Measurements from ENCODE around the gene GLUL. TPM values are rescaled to one million over a fixed set of nuclear protein-coding genes. Genes with fewer than 3 reads are reported as not detected.

GLUL gene
- total RNA-seq, 1 experiment from 2014 or later: 221 TPM

GRCh38 chr1:182406012-182406411 is 14.4 kb upstream of the GLUL start:
- no peaks in the 10 kb centered on the region for H3K27me3 ChIP-seq
- no peaks in the 10 kb centered on the region for H3K9me3 ChIP-seq (replicated peaks)
- no peak overlapping the region for H3K4me3 ChIP-seq
- no peak overlapping the region for H3K27ac ChIP-seq
- DNase-seq: no peak
- no peaks in the 10 kb centered on the region for H3K36me3 ChIP-seq
- no peaks in the 10 kb centered on the region for H3K4me1 ChIP-seq

GRCh38 chr1:182405578-182405977 is 14.0 kb upstream of the GLUL start:
- no peak overlapping the region for H3K4me3 ChIP-seq
- no peak overlapping the region for H3K27ac ChIP-seq
- no peaks in the 10 kb centered on the region for H3K27me3 ChIP-seq
- DNase-seq: no peak
- H3K36me3 ChIP-seq: no peaks in the 10 kb centered on the region
- no peaks in the 10 kb centered on the region for H3K9me3 ChIP-seq (replicated peaks)
- H3K4me1 ChIP-seq: no peaks in the 10 kb centered on the region

DNA sequence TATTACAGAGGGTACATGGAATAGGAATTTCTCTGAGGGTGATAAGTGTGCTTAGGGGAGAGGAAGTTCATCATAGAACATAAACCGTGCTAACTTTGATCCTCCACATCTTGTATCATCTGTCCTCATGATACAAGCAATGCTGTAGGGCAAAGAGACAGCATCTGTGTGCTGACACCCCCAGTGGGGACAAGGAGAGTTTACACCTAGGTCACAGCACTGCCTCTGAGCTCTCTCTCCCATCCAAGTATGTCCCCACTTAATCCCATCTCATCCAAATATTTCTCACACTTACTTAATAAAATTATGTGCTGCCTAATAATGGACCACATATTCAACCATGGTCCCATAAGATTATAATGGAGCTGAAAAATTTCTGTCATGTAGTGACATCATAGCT is 13.2 kb upstream of the GLUL start:
- Histone ChIP-seq H3K4me3 (no peak overlapping the region), H3K27ac (no peak overlapping the region), H3K27me3 (no peaks in the 10 kb centered on the region), H3K4me1 (no peaks in the 10 kb centered on the region), H3K36me3 (no peaks in the 10 kb centered on the region), H3K9me3 (replicated peaks) (no peaks in the 10 kb centered on the region)
- no peak for DNase-seq

DNA sequence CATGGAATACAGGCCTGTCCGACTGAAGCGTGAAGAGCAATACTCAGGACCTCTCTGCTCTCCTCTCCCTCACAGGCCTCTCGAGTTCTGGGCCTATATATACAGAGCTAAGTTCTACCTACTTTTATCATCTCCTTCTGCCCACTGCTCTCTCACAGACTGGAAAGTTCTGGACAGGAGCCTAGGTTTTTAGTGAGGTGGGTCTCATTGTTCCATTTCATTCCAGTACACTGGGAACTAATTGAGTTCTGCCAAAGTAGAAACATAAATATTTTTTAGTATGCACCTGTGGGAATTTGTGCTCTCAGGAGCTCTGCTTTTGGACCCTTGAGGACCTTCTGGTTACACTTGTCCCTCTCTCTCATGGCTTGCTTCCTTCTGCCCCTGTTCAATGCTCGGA is 9.0 kb upstream of the GLUL start, which contains the start of gene TEDDM1:
TEDDM1 (minus strand) TSS at position 101 of the 400 bp plus-strand sequence. CDS start 182 bp downstream, outside the sequence.
- Histone ChIP-seq H3K4me1 (0 out of 2 replicates have a peak, but pooled peaks cover 5% of the 10 kb centered on the region), H3K27ac (no peak within 1 kb of the TSS)

GRCh38 chr1:182397653-182398393 is 6.2 kb upstream of the GLUL start:
- H3K27ac ChIP-seq: no peak overlapping the region
- no peaks in the 10 kb centered on the region for H3K36me3 ChIP-seq
- no peaks in the 10 kb centered on the region for H3K9me3 ChIP-seq (replicated peaks)
- H3K4me1 ChIP-seq: 0 out of 2 replicates have a peak, but pooled peaks cover 5% of the 10 kb centered on the region
- H3K27me3 ChIP-seq: no peaks in the 10 kb centered on the region
- no peak for DNase-seq
- H3K4me3 ChIP-seq: no peak overlapping the region

More for the DNA sequence above, 9.0 kb upstream of the GLUL start, which contains the start of gene TEDDM1:
- no peak for DNase-seq
- Histone ChIP-seq H3K4me3 (no peak within 1 kb of the TSS), H3K27me3 (no peaks in the 10 kb centered on the region), H3K9me3 (replicated peaks) (no peaks in the 10 kb centered on the region), H3K36me3 (no peaks in the 10 kb centered on the region)

DNA sequence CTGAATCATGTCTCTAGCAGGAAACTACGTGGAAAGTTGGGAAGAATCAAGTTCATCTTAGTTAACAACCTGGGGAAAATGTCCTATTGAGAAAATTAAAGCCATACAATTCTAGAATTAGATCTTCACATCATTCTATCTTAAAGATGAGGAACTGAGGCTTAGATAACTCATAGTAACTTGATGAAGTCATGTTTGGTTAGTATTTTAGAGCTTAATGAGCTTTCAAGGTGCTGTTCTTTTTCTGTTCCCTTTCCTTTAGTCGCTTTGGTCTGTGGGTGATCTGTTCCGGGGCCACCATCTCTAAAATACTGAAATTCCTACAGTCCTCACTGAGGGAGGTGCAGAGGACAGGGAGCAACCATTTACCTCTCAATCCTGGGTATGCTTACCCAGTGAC is 4.3 kb upstream of the GLUL start:
- Histone ChIP-seq H3K9me3 (replicated peaks) (no peaks in the 10 kb centered on the region), H3K27ac (no peak overlapping the region), H3K4me3 (no peak overlapping the region), H3K36me3 (no peaks in the 10 kb centered on the region), H3K4me1 (0 out of 2 replicates have a peak, but pooled peaks cover 5% of the 10 kb centered on the region), H3K27me3 (no peaks in the 10 kb centered on the region)
- DNase-seq: no peak

GRCh38 chr1:182394055-182394775 is 2.6 kb upstream of the GLUL start:
- Histone ChIP-seq H3K9me3 (replicated peaks) (no peaks in the 10 kb centered on the region), H3K27ac (no peak overlapping the region), H3K4me1 (0 out of 2 replicates have a peak, but pooled peaks cover 5% of the 10 kb centered on the region), H3K36me3 (no peaks in the 10 kb centered on the region), H3K4me3 (no peak overlapping the region), H3K27me3 (no peaks in the 10 kb centered on the region)
- no peak for DNase-seq

- H3K4me1 ChIP-seq: 0 out of 2 replicates have a peak, but pooled peaks cover 5% of the 10 kb centered on the region
- H3K27me3 ChIP-seq: no peaks in the 10 kb centered on the region
- H3K36me3 ChIP-seq: peaks cover 12% of the 10 kb centered on the region
- H3K4me3 ChIP-seq: peak overlapping the region; percentile 89
- H3K27ac ChIP-seq: peak overlapping the region; percentile 93
- DNase-seq: peak; percentile 71 to 78
- H3K9me3 ChIP-seq (replicated peaks): no peaks in the 10 kb centered on the region
Observed at GRCh38 chr1:182392050-182393028, 749 bp upstream of the GLUL start.

DNA sequence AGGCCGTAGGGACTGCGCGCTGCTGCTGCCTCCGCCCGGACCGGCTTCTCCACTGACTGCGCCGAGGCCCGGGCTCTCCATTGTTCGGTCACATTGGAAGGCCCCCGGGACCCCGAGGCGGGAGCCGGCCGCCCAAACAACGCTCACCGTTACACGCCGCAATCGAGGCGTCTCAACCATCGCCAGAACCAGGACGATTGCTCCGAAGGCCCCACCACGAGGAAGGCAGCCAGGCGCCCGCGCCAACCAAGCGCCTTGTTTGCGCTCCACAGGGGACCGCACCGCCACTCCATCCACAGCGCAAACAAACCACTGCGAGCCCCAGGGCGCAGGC is 595 bp downstream of the GLUL start:
- Histone ChIP-seq H3K4me1 (no peaks in the 10 kb centered on the region), H3K27ac (peak overlapping the region; percentile 93), H3K27me3 (no peaks in the 10 kb centered on the region), H3K9me3 (replicated peaks) (no peaks in the 10 kb centered on the region), H3K36me3 (peaks cover 26% of the 10 kb centered on the region), H3K4me3 (peak overlapping the region; percentile 89)
- DNase-seq: no peak

DNA sequence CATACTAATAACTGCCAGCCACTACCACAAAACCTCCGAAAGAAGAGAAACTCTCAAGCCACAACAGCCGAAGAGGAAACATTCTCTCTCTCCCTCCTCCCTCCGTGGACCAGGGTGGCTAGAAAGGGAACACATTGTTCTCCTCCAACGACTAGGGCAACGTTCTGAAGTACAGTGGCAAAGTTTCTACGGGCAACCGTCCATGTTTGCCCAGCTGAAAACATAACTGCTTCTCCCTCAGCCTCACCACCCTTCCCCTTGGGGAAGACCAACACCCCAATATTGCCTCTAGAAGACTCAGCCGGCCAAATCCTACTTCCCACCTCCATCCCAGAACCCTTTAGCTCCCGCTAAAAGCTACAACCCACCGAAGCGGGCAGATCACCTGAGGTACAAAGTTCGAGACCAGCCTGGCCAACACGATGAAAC is 2.0 kb downstream of the GLUL start:
- Histone ChIP-seq H3K27ac (no peak overlapping the region), H3K4me3 (peak overlapping the region; percentile 89)

DNA sequence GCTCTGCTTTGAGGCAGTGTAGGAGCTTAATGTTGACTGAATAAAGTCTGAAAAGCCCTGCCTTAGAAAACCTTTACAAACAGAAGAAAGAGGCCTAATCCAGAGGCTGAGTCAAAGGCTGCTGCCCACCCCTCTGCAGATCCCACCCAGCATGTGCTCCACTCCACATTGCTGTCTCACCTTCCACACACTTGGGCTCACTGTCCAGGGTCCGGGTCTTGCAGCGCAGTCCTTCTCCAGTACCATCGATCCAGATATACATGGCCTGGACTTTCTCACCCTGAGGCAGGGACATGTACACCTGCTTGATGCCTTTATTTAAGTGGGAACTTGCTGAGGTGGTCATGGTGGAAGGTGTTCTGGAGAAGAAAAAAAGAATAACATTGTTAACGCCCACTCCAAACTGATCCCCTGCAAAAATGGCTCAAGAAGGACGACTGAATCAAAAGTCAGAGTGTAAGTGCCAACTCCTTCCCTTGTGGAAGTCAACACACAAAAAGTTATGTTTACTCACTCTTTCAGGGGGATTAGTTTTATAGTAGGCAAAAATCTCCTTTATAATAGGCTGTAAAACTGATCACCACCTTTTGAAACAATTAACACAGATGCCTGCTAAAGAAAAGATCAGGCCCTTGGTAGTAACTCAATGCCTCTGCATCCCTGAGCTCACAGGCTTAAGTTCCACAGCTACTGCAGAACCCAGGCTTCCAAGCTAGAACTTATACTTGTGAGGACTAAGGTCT is 3.0 kb downstream of the GLUL start:
- Histone ChIP-seq H3K9me3 (replicated peaks) (no peaks in the 10 kb centered on the region), H3K27ac (no peak overlapping the region), H3K27me3 (no peaks in the 10 kb centered on the region), H3K4me3 (no peak overlapping the region), H3K36me3 (peaks cover 46% of the 10 kb centered on the region), H3K4me1 (no peaks in the 10 kb centered on the region)
- DNase-seq: no peak

More for the DNA sequence above, 2.0 kb downstream of the GLUL start:
- Histone ChIP-seq H3K9me3 (replicated peaks) (no peaks in the 10 kb centered on the region), H3K4me1 (no peaks in the 10 kb centered on the region), H3K36me3 (peaks cover 38% of the 10 kb centered on the region), H3K27me3 (no peaks in the 10 kb centered on the region)
- peak in 1 of 2 experiments; percentile 23 for DNase-seq

GRCh38 chr1:182387566-182387965 is 4.0 kb downstream of the GLUL start:
- no peak overlapping the region for H3K4me3 ChIP-seq
- H3K27ac ChIP-seq: no peak overlapping the region
- no peaks in the 10 kb centered on the region for H3K9me3 ChIP-seq (replicated peaks)
- no peak for DNase-seq
- peaks cover 56% of the 10 kb centered on the region for H3K36me3 ChIP-seq
- H3K27me3 ChIP-seq: no peaks in the 10 kb centered on the region
- no peaks in the 10 kb centered on the region for H3K4me1 ChIP-seq

DNA sequence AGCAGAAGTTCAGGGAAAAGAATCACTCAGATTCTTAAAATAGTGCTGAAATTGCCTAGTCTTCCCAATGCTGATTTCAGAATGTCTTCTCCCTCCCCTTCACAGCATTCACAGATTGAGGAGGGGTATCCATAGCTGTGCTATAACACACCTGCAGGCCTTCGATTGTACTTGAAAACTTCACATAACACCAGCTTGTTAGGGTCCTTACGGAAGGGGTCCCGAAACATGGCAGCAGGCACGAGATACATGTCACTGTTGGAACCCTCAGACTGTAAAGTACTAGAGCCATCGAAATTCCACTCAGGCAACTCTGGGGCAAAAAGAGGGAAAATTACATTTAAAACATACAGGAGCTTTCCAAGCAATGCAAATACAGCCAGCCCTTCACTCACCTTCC is 4.6 kb downstream of the GLUL start:
- H3K4me1 ChIP-seq: no peaks in the 10 kb centered on the region
- no peak overlapping the region for H3K4me3 ChIP-seq
- H3K27me3 ChIP-seq: no peaks in the 10 kb centered on the region
- no peak for DNase-seq
- no peak overlapping the region for H3K27ac ChIP-seq
- H3K9me3 ChIP-seq (replicated peaks): no peaks in the 10 kb centered on the region
- H3K36me3 ChIP-seq: peaks cover 62% of the 10 kb centered on the region
